Mesenchymal stem cell (in vitro differentiated cells and primary cell): ENCODE measurements around the gene SCN8A.

Experiments used
- DNase-seq: peaks from one replicate; pipeline ENCODE4 v3.0.0-alpha.2; 2013
- H2AFZ ChIP-seq: one replicate; pipeline ENCODE4 v1.6.1; 2013; ENCODE audit warnings: low read depth, mild to moderate bottlenecking, control low read depth, inconsistent platforms, low read length, moderate library complexity
- H2AK5ac ChIP-seq: 2 replicates; pipeline ENCODE4 v1.6.1; 2013; ENCODE audit warnings: low read length, moderate library complexity, mild to moderate bottlenecking, inconsistent platforms; ENCODE audit not compliant: severe bottlenecking
- H2BK120ac ChIP-seq: one replicate; pipeline ENCODE4 v1.6.1; 2013; ENCODE audit warnings: low read depth, mild to moderate bottlenecking, inconsistent platforms, low read length, moderate library complexity
- H2BK12ac ChIP-seq, 2 experiments: one replicate each; pipeline ENCODE4 v1.6.1; 2013; ENCODE audit warnings: inconsistent platforms in 2 of 2, low read length in 2 of 2, mild to moderate bottlenecking in 2 of 2, moderate library complexity in 2 of 2, control low read depth in 1 of 2
- H2BK15ac ChIP-seq: one replicate; pipeline ENCODE4 v1.6.1; 2013; ENCODE audit warnings: mild to moderate bottlenecking, low read depth, inconsistent platforms; ENCODE audit not compliant: poor library complexity, severe bottlenecking
- H2BK5ac ChIP-seq: 2 replicates; pipeline ENCODE4 v1.6.1; 2013; ENCODE audit warnings: low read depth, mild to moderate bottlenecking, low read length, control low read depth, inconsistent platforms; ENCODE audit not compliant: poor library complexity, severe bottlenecking
- H3K14ac ChIP-seq, 2 experiments: one replicate each; pipeline ENCODE4 v1.6.1; 2013; ENCODE audit warnings: inconsistent platforms in 2 of 2, low read length in 2 of 2, control low read depth in 1 of 2, mild to moderate bottlenecking in 1 of 2, moderate library complexity in 1 of 2
- H3K18ac ChIP-seq, 2 experiments: one replicate each; pipeline ENCODE4 v1.6.1; 2013; ENCODE audit warnings: inconsistent platforms in 2 of 2, low read length in 2 of 2, control low read depth in 1 of 2, low read depth in 1 of 2, mild to moderate bottlenecking in 1 of 2
- H3K23ac ChIP-seq, 2 experiments: one replicate each; pipeline ENCODE4 v1.6.1; 2013; ENCODE audit warnings: inconsistent platforms in 2 of 2, low read length in 2 of 2, mild to moderate bottlenecking in 2 of 2, moderate library complexity in 2 of 2, control low read depth in 1 of 2
- H3K27ac ChIP-seq: 2 replicates; pipeline ENCODE4 v1.5.1; 2013; ENCODE audit warnings: mild to moderate bottlenecking, moderate library complexity, low read length, control low read depth, inconsistent platforms; ENCODE audit not compliant: poor library complexity, severe bottlenecking
- H3K27me3 ChIP-seq, 2 experiments: 2 replicates each; pipeline versions ENCODE4 v1.6.1 to v1.7.0; 2013; ENCODE audit warnings: low read length in 2 of 2, mild to moderate bottlenecking in 2 of 2, moderate library complexity in 2 of 2, control low read depth in 1 of 2, inconsistent platforms in 1 of 2; ENCODE audit not compliant: control insufficient read depth in 1 of 2, insufficient read depth in 1 of 2
- H3K36me3 ChIP-seq, 2 experiments: 2 replicates each; pipeline versions ENCODE4 v1.6.1 to v1.7.0; 2013; ENCODE audit warnings: low read length in 2 of 2, control low read depth in 1 of 2, inconsistent platforms in 1 of 2, low read depth in 1 of 2, mild to moderate bottlenecking in 1 of 2; ENCODE audit not compliant: insufficient read depth in 2 of 2, control insufficient read depth in 1 of 2
- H3K4ac ChIP-seq, 2 experiments: one replicate each; pipeline ENCODE4 v1.6.1; 2013; ENCODE audit warnings: inconsistent platforms in 2 of 2, low read length in 2 of 2, mild to moderate bottlenecking in 2 of 2, moderate library complexity in 2 of 2, control low read depth in 1 of 2, low read depth in 1 of 2
- H3K4me1 ChIP-seq: 2 replicates; pipeline ENCODE4 v1.6.1; 2013; ENCODE audit warnings: low read depth, low read length, control low read depth; ENCODE audit not compliant: control insufficient read depth, insufficient read depth
- H3K4me2 ChIP-seq: 2 replicates; pipeline ENCODE4 v1.6.1; 2013; ENCODE audit warnings: low read length, mild to moderate bottlenecking, inconsistent platforms; ENCODE audit not compliant: poor library complexity, severe bottlenecking
- H3K4me3 ChIP-seq, 2 experiments: 2 replicates each; pipeline versions ENCODE4 v1.5.1 to v1.7.0; 2013; ENCODE audit warnings: low read length in 2 of 2, mild to moderate bottlenecking in 2 of 2, control low read depth in 1 of 2, low read depth in 1 of 2; ENCODE audit not compliant: insufficient read depth in 1 of 2
- H3K79me1 ChIP-seq: replicated peaks from 2 replicates; pipeline ENCODE4 v1.6.1; 2013; ENCODE audit warnings: mild to moderate bottlenecking, control low read depth, low read length, inconsistent platforms; ENCODE audit not compliant: poor library complexity, severe bottlenecking
- H3K9ac ChIP-seq: 2 replicates; pipeline ENCODE4 v1.7.0; 2013; ENCODE audit warnings: mild to moderate bottlenecking, low read length, moderate library complexity
- H3K9me3 ChIP-seq: 2 replicates; pipeline ENCODE4 v1.7.0; 2013; ENCODE audit warnings: mild to moderate bottlenecking, low read length; ENCODE audit not compliant: control insufficient read depth
- H4K8ac ChIP-seq: one replicate; pipeline ENCODE4 v1.6.1; 2013; ENCODE audit warnings: inconsistent platforms, mild to moderate bottlenecking, low read length, moderate library complexity
- H4K91ac ChIP-seq: one replicate; pipeline ENCODE4 v1.6.1; 2013; ENCODE audit warnings: mild to moderate bottlenecking, low read length, inconsistent platforms
- WGBS: methylation state at CpG from one replicate; pipeline ENCODE4 v1.1.7; 2013; ENCODE audit warnings: mixed read lengths; 5-methylcytosine and 5-hydroxymethylcytosine counted together

Gene SCN8A

GRCh38 chr12:51593539-51593938 is 2.5 kb downstream of the SCN8A start:
- Histone ChIP-seq H3K23ac (no peak overlapping the region), H3K4me1 (peaks cover 15% of the 10 kb centered on the region), H2BK12ac (no peak overlapping the region), H3K4me2 (no peak overlapping the region), H2AFZ (no peak overlapping the region), H3K27ac (no peak overlapping the region), H3K4me3 (peak overlapping the region in 1 of 2 experiments; percentile 90), H4K91ac (no peak overlapping the region), H4K8ac (no peak overlapping the region), H3K9ac (no peak overlapping the region), H3K4ac (no peak overlapping the region), H2AK5ac (no peak overlapping the region), H2BK15ac (no peak overlapping the region), H2BK5ac (no peak overlapping the region), H3K27me3 (peaks cover 0 to 54% of the 10 kb centered on the region in 2 experiments), H3K79me1 (no peaks in the 10 kb centered on the region), H3K14ac (no peak overlapping the region), H3K9me3 (no peaks in the 10 kb centered on the region), H2BK120ac (no peak overlapping the region), H3K36me3 (peaks cover 0 to 3% of the 10 kb centered on the region in 2 experiments), H3K18ac (no peak overlapping the region)
- WGBS, result no CpG with 5 or more reads among the region's 5 CpGs
- peak; percentile 67 for DNase-seq

GRCh38 chr12:51598156-51598555 is 7.1 kb downstream of the SCN8A start:
- WGBS, result 67% methylated on average over 1 of the region's 4 CpGs
- Histone ChIP-seq H3K4ac (no peak overlapping the region), H3K9ac (no peak overlapping the region), H3K79me1 (no peaks in the 10 kb centered on the region), H3K23ac (no peak overlapping the region), H3K27ac (no peak overlapping the region), H3K14ac (no peak overlapping the region), H2BK12ac (no peak overlapping the region), H4K91ac (no peak overlapping the region), H4K8ac (no peak overlapping the region), H3K36me3 (peaks cover 0 to 3% of the 10 kb centered on the region in 2 experiments), H3K27me3 (peaks cover 0 to 15% of the 10 kb centered on the region in 2 experiments), H3K4me3 (no peak overlapping the region), H2AFZ (no peak overlapping the region), H3K4me2 (no peak overlapping the region), H3K4me1 (no peaks in the 10 kb centered on the region), H2BK15ac (no peak overlapping the region), H3K9me3 (no peaks in the 10 kb centered on the region), H2BK120ac (no peak overlapping the region), H2BK5ac (no peak overlapping the region), H2AK5ac (no peak overlapping the region), H3K18ac (no peak overlapping the region)
- DNase-seq, result no peak

GRCh38 chr12:51600721-51601120 is 9.7 kb downstream of the SCN8A start:
- Histone ChIP-seq H3K4ac (no peak overlapping the region), H2BK12ac (no peak overlapping the region), H3K23ac (no peak overlapping the region), H2BK120ac (no peak overlapping the region), H2AK5ac (no peak overlapping the region), H3K4me2 (no peak overlapping the region), H2BK5ac (no peak overlapping the region), H3K4me3 (no peak overlapping the region), H4K8ac (no peak overlapping the region), H3K14ac (no peak overlapping the region), H4K91ac (no peak overlapping the region), H3K4me1 (no peaks in the 10 kb centered on the region), H3K36me3 (peaks cover 0 to 7% of the 10 kb centered on the region in 2 experiments), H3K9me3 (no peaks in the 10 kb centered on the region), H3K79me1 (no peaks in the 10 kb centered on the region), H3K27me3 (peaks cover 0 to 9% of the 10 kb centered on the region in 2 experiments), H3K27ac (no peak overlapping the region), H3K9ac (no peak overlapping the region), H2AFZ (no peak overlapping the region), H2BK15ac (no peak overlapping the region), H3K18ac (no peak overlapping the region)
- DNase-seq, result no peak
- WGBS, result no CpG with 5 or more reads among the region's 1 CpG

GRCh38 chr12:51601241-51601640 is 10.2 kb downstream of the SCN8A start:
- peaks cover 0 to 6% of the 10 kb centered on the region in 2 experiments for H3K36me3 ChIP-seq

More at GRCh38 chr12:51601241-51601640, 10.2 kb downstream of the SCN8A start:
- Histone ChIP-seq H3K18ac (no peak overlapping the region), H3K79me1 (no peaks in the 10 kb centered on the region), H2BK15ac (no peak overlapping the region), H3K27ac (no peak overlapping the region), H2BK5ac (no peak overlapping the region), H3K4me1 (no peaks in the 10 kb centered on the region), H4K91ac (no peak overlapping the region), H3K23ac (no peak overlapping the region), H3K27me3 (peaks cover 0 to 9% of the 10 kb centered on the region in 2 experiments), H2BK120ac (no peak overlapping the region), H2AK5ac (no peak overlapping the region), H2BK12ac (no peak overlapping the region), H3K4me2 (no peak overlapping the region), H3K14ac (no peak overlapping the region), H2AFZ (no peak overlapping the region), H3K9me3 (no peaks in the 10 kb centered on the region), H3K4me3 (no peak overlapping the region), H3K4ac (no peak overlapping the region), H3K9ac (no peak overlapping the region), H4K8ac (no peak overlapping the region)
- DNase-seq, result no peak
